Measurements from ENCODE around the gene LEF1.

- TF ChIP-seq CTCF (IDR thresholded peaks at IDR 0.05) (no peak), REST (IDR thresholded peaks at IDR 0.05; ENCODE audit: insufficient read depth in 1 of 2, low read depth in 2 of 2, low read length in 1 of 2) (no peak), POLR2AphosphoS5 (IDR thresholded peaks at IDR 0.05; ENCODE audit: low read depth, low read length) (no peak), SIN3A (IDR thresholded peaks at IDR 0.05; ENCODE audit: borderline replicate concordance, insufficient read depth, low read depth, low read length) (no peak)
Observed at GRCh38 chr4:108068442-108068841, 100.3 kb downstream of the LEF1 start.
